ENCODE results near the gene ZNF22.

The ZNF22 gene

GRCh38 chr10:45000752-45001380 is at the start of gene ZNF22:
TSS of gene ZNF22 (plus strand) at chr10:45000923. CDS start at chr10:45003369, 2,446 bp downstream.
- DNase-seq = peak in 1 of 2 experiments; percentile 34

- no peak for DNase-seq
Measured at GRCh38 chr10:44951576-44952226, 49.0 kb upstream of the ZNF22 start.

GRCh38 chr10:44952779-44953231 is 47.9 kb upstream of the ZNF22 start:
- no peak for DNase-seq

GRCh38 chr10:44954042-44954441 is 46.7 kb upstream of the ZNF22 start:
- DNase-seq = no peak

GRCh38 chr10:44954962-44955361 is 45.8 kb upstream of the ZNF22 start:
- no peak for DNase-seq

GRCh38 chr10:44955413-44956070 is 45.2 kb upstream of the ZNF22 start:
- DNase-seq = peak in 1 of 2 experiments; percentile 31

GRCh38 chr10:44956226-44956625 is 44.5 kb upstream of the ZNF22 start:
- no peak for DNase-seq

- DNase-seq = no peak
Measured at GRCh38 chr10:44956717-44957706, 43.7 kb upstream of the ZNF22 start.

- no peak for DNase-seq
Measured at GRCh38 chr10:44958196-44958897, 42.4 kb upstream of the ZNF22 start.

GRCh38 chr10:44958898-44959246 is 41.9 kb upstream of the ZNF22 start:
- DNase-seq = no peak

GRCh38 chr10:44959247-44960087 is 41.3 kb upstream of the ZNF22 start, which contains the start of gene RASSF4:
TSS of gene RASSF4 (plus strand) at chr10:44959802. CDS start at chr10:44970203, 10,401 bp downstream.
- peak; percentile 42 to 48 for DNase-seq

- DNase-seq = no peak
Measured at GRCh38 chr10:44960088-44960460, 40.6 kb upstream of the ZNF22 start.

GRCh38 chr10:44960482-44961229 is 40.1 kb upstream of the ZNF22 start:
- no peak for DNase-seq

- no peak for DNase-seq
Measured at GRCh38 chr10:44961230-44961571, 39.5 kb upstream of the ZNF22 start.

GRCh38 chr10:44961931-44962750 is 38.6 kb upstream of the ZNF22 start:
- DNase-seq = no peak

GRCh38 chr10:44962870-44963738 is 37.6 kb upstream of the ZNF22 start:
- DNase-seq = peak in 1 of 2 experiments; percentile 45

- peak in 1 of 2 experiments; percentile 65 for DNase-seq
Measured at GRCh38 chr10:44963772-44964633, 36.7 kb upstream of the ZNF22 start.

GRCh38 chr10:44965104-44965503 is 35.6 kb upstream of the ZNF22 start:
- DNase-seq = no peak

Measured in NCI-H524 (cell line).